Measurements from ENCODE around the gene HHATL. TPM values are rescaled to one million over a fixed set of nuclear protein-coding genes. Genes with fewer than 3 reads are reported as not detected.

Gene HHATL
- polyA plus RNA-seq, 1 experiment: not detected

- Histone ChIP-seq H3K4me3 (ENCODE audit: low read depth, low read length) (no peak overlapping the region), H3K36me3 (ENCODE audit: control insufficient read depth, insufficient read depth, low read length) (peaks cover under 1% of the 10 kb centered on the region; the same call in 1 of the 2 replicates), H3K27me3 (ENCODE audit: control insufficient read depth, insufficient read depth, low read length) (peaks cover 1% of the 10 kb centered on the region; the same call in 1 of the 2 replicates)
- ChIA-PET POLR2A (interaction anchor here (0.6 to 0.7 kb wide), 2 partner anchors 11 to 15 kb away, joined by 3 read pairs; partner anchors contain the start of gene ZBTB47), CTCF (no interaction called here)
- no peak for TF ChIP-seq CTCF (IDR thresholded peaks at IDR 0.05; ENCODE audit: insufficient read depth, low read depth, low read length)
- DNase-seq (ENCODE audit: low read depth): no peak
These were observed 33.8 kb downstream of the HHATL start for GRCh38 chr3:42668793-42669217.

- Histone ChIP-seq H3K36me3 (ENCODE audit: control insufficient read depth, insufficient read depth, low read length) (peaks cover 3% of the 10 kb centered on the region; the same call in 1 of the 2 replicates), H3K4me3 (ENCODE audit: low read depth, low read length) (no peak overlapping the region), H3K27me3 (ENCODE audit: control insufficient read depth, insufficient read depth, low read length) (peaks cover 1% of the 10 kb centered on the region; the same call in 1 of the 2 replicates)
- no peak for TF ChIP-seq CTCF (IDR thresholded peaks at IDR 0.05; ENCODE audit: insufficient read depth, low read depth, low read length)
- ChIA-PET CTCF (no interaction called here), POLR2A (interaction anchor here (0.7 kb wide), 1 partner anchor 15 kb away, joined by 3 read pairs; the partner anchor contains the start of gene ZBTB47)
- no peak for DNase-seq (ENCODE audit: low read depth)
These were observed 34.2 kb downstream of the HHATL start for GRCh38 chr3:42668413-42668760.

- TF ChIP-seq CTCF (IDR thresholded peaks at IDR 0.05; ENCODE audit: insufficient read depth, low read depth, low read length): no peak
- POLR2A ChIA-PET: interaction anchor here (0.7 kb wide), 1 partner anchor 14 kb away, joined by 3 read pairs; the partner anchor contains the start of gene ZBTB47
- Histone ChIP-seq H3K36me3 (ENCODE audit: control insufficient read depth, insufficient read depth, low read length) (peaks cover 3% of the 10 kb centered on the region; the same call in 1 of the 2 replicates), H3K27me3 (ENCODE audit: control insufficient read depth, insufficient read depth, low read length) (peaks cover 1% of the 10 kb centered on the region; the same call in 1 of the 2 replicates), H3K4me3 (ENCODE audit: low read depth, low read length) (no peak overlapping the region)
- no peak for DNase-seq (ENCODE audit: low read depth)
- CTCF ChIA-PET: no interaction called here
These were observed 34.8 kb downstream of the HHATL start for GRCh38 chr3:42667523-42668412.

GRCh38 chr3:42667096-42667522, 35.5 kb downstream of the HHATL start:
- Histone ChIP-seq H3K27me3 (ENCODE audit: control insufficient read depth, insufficient read depth, low read length) (peaks cover 1% of the 10 kb centered on the region; the same call in 1 of the 2 replicates), H3K4me3 (ENCODE audit: low read depth, low read length) (no peak overlapping the region), H3K36me3 (ENCODE audit: control insufficient read depth, insufficient read depth, low read length) (peaks cover 4% of the 10 kb centered on the region; the same call in 1 of the 2 replicates)
- ChIA-PET POLR2A (no interaction called here), CTCF (no interaction called here)
- no peak for TF ChIP-seq CTCF (IDR thresholded peaks at IDR 0.05; ENCODE audit: insufficient read depth, low read depth, low read length)
- DNase-seq (ENCODE audit: low read depth): no peak

GRCh38 chr3:42666577-42666998, 36.0 kb downstream of the HHATL start:
- ChIA-PET POLR2A (no interaction called here), CTCF (interaction anchor here (1.1 kb wide), 1 partner anchor 84 kb away, joined by 5 read pairs; no protein-coding TSS in a partner anchor)
- no peak for TF ChIP-seq CTCF (IDR thresholded peaks at IDR 0.05; ENCODE audit: insufficient read depth, low read depth, low read length)
- DNase-seq (ENCODE audit: low read depth): no peak
- peaks cover 1% of the 10 kb centered on the region; the same call in 1 of the 2 replicates for H3K27me3 ChIP-seq (ENCODE audit: control insufficient read depth, insufficient read depth, low read length)
- H3K36me3 ChIP-seq (ENCODE audit: control insufficient read depth, insufficient read depth, low read length): peaks cover 4% of the 10 kb centered on the region; the same call in 1 of the 2 replicates
- no peak overlapping the region for H3K4me3 ChIP-seq (ENCODE audit: low read depth, low read length)

Measured in BJ (cell line).